Testis (tissue), 3 donors: ENCODE results near the gene RPS14. TPM values are rescaled to one million over a fixed set of nuclear protein-coding genes. Genes with fewer than 3 reads are reported as not detected.

Experiments used
- DNase-seq: peaks from one replicate; pipeline ENCODE4 v3.0.0-alpha.2; 2019
- H3K27ac ChIP-seq, 2 donors: fragments of 200-600 bp; sonication (generic); one replicate each; pipeline ENCODE4 v1.5.1; 2019
- H3K27me3 ChIP-seq: fragments of 200-600 bp; sonication (generic); one replicate; pipeline ENCODE4 v1.5.1; 2019
- H3K36me3 ChIP-seq: fragments of 200-600 bp; sonication (generic); one replicate; pipeline ENCODE4 v1.5.1; 2017; ENCODE audit warnings: low read depth; ENCODE audit errors: missing control alignments
- H3K4me1 ChIP-seq: fragments of 200-600 bp; sonication (generic); one replicate; pipeline ENCODE4 v1.5.1; 2019
- H3K4me3 ChIP-seq, 2 donors: fragments of 200-600 bp; sonication (generic); one replicate each; pipeline ENCODE4 v1.5.1; 2017 to 2019
- H3K9me3 ChIP-seq: fragments of 200-600 bp; sonication (generic); one replicate; pipeline ENCODE4 v1.5.1; 2017
- CTCF ChIP-seq, 3 experiments: fragments of 450-650 bp in 2 of 3; fragments of 200-600 bp in 1 of 3; sonication (generic) in 1 of 3; IDR thresholded peaks; one replicate each; pipeline ENCODE4 v1.5.1; 2016 to 2019; ENCODE audit warnings: antibody characterized with exemption in 3 of 3, mild to moderate bottlenecking in 2 of 3, moderate library complexity in 1 of 3
- POLR2A ChIP-seq: fragments of 450-650 bp; IDR thresholded peaks from one replicate; pipeline ENCODE4 v1.6.1; 2017; ENCODE audit warnings: antibody characterized with exemption, mild to moderate bottlenecking, moderate library complexity
- WGBS, 2 donors: methylation state at CpG; one replicate each; pipeline ENCODE4 v1.1.5; 2018; 5-methylcytosine and 5-hydroxymethylcytosine counted together
- intact Hi-C: fragments of 100-400 bp; cut with DNase I; formaldehyde crosslinking; loops from one replicate; pipeline ENCODE4 v1.15.1; 2023; ENCODE audit warnings: low total_unique reads
- polyA plus RNA-seq: library from polyadenylated mRNA; stranded (reverse); fragments of 350-450 nt; fragmentation: Illumina TruSeq; extraction: RNeasy Lipid Tissue Mini Kit (QIAGEN cat#74804); gene quantifications from one replicate; pipeline ENCODE4 v1.2.3, GENCODE V29; 2014; ENCODE audit warnings: low read depth, low replicate concordance; ENCODE audit not compliant: insufficient read depth
- total RNA-seq, 2 donors: library from RNA; depleted of rRNA; stranded (reverse); fragments of >200 nt; gene quantifications; one replicate each; pipeline ENCODE4 v1.2.3, GENCODE V29; 2016

RPS14 gene
- total and polyA plus RNA-seq, 3 donors from 2014 or later: 781 to 1,273 (median 1,234) TPM

GRCh38 chr5:150487199-150488061 lies 37.9 kb upstream of the RPS14 start:
- DNase-seq: peak; percentile 67
- H3K27me3 ChIP-seq: no peaks in the 10 kb centered on the region

GRCh38 chr5:150486402-150487198 lies 37.1 kb upstream of the RPS14 start:
- H3K27me3 ChIP-seq: no peaks in the 10 kb centered on the region
- H3K27ac ChIP-seq: peak overlapping the region; percentile 97 to 98
- no peaks in the 10 kb centered on the region for H3K36me3 ChIP-seq
- intact Hi-C loops: no loop called here
- TF ChIP-seq CTCF (IDR thresholded peaks at IDR 0.05): no peak
- TF ChIP-seq POLR2A: no peak
- H3K9me3 ChIP-seq: no peaks in the 10 kb centered on the region
- DNase-seq: peak; percentile 74
- peaks cover 54% of the 10 kb centered on the region for H3K4me1 ChIP-seq
- WGBS, 2 donors: 0 to 2% methylated on average over 4 to 58 of the region's 60 CpGs
- peak overlapping the region; percentile 92 to 98 for H3K4me3 ChIP-seq

More at GRCh38 chr5:150487199-150488061, 37.9 kb upstream of the RPS14 start:
- TF ChIP-seq CTCF (IDR thresholded peaks at IDR 0.05) (no peak), POLR2A (no peak)
- peak overlapping the region; percentile 92 to 98 for H3K4me3 ChIP-seq
- WGBS, 2 donors: 26% methylated on average over 9 to 10 of the region's 10 CpGs
- no peaks in the 10 kb centered on the region for H3K36me3 ChIP-seq
- peaks cover 60% of the 10 kb centered on the region for H3K4me1 ChIP-seq
- intact Hi-C loops: no loop called here
- H3K27ac ChIP-seq: peak overlapping the region; percentile 97 to 98
- no peaks in the 10 kb centered on the region for H3K9me3 ChIP-seq

- Histone ChIP-seq H3K27me3 (no peaks in the 10 kb centered on the region), H3K4me3 (peak overlapping the region; percentile 92 to 98), H3K27ac (peak overlapping the region; percentile 97 to 98), H3K4me1 (peaks cover 47% of the 10 kb centered on the region), H3K36me3 (no peaks in the 10 kb centered on the region), H3K9me3 (no peaks in the 10 kb centered on the region)
- WGBS, 2 donors: 1% methylated on average over 32 of the region's 90 CpGs; no CpG with 5 or more reads in 1 of the 2 donors
- intact Hi-C loops: no loop called here
- DNase-seq: peak; percentile 78
- TF ChIP-seq CTCF (IDR thresholded peaks at IDR 0.05) (no peak), POLR2A (no peak)
These were observed 36.3 kb upstream of the RPS14 start for GRCh38 chr5:150485693-150486401.

- no peaks in the 10 kb centered on the region for H3K27me3 ChIP-seq
- 2 to 3% methylated on average over 21 to 28 of the region's 28 CpGs for WGBS, 2 donors
- TF ChIP-seq POLR2A (no peak), CTCF (IDR thresholded peaks at IDR 0.05) (no peak)
- peaks cover 40% of the 10 kb centered on the region for H3K4me1 ChIP-seq
- no peaks in the 10 kb centered on the region for H3K9me3 ChIP-seq
- H3K4me3 ChIP-seq: peak overlapping the region; percentile 92 to 98
- no peak for DNase-seq
- no peaks in the 10 kb centered on the region for H3K36me3 ChIP-seq
- intact Hi-C loops: no loop called here
- peak overlapping the region; percentile 97 to 98 for H3K27ac ChIP-seq
These were observed 35.6 kb upstream of the RPS14 start for GRCh38 chr5:150484964-150485692.
